ENCODE data around the gene PRKCH. TPM values are rescaled to one million over a fixed set of nuclear protein-coding genes. Genes with fewer than 3 reads are reported as not detected.

The PRKCH gene
- total RNA-seq, 1 experiment from 2014 or later = 5.2 TPM

DNA sequence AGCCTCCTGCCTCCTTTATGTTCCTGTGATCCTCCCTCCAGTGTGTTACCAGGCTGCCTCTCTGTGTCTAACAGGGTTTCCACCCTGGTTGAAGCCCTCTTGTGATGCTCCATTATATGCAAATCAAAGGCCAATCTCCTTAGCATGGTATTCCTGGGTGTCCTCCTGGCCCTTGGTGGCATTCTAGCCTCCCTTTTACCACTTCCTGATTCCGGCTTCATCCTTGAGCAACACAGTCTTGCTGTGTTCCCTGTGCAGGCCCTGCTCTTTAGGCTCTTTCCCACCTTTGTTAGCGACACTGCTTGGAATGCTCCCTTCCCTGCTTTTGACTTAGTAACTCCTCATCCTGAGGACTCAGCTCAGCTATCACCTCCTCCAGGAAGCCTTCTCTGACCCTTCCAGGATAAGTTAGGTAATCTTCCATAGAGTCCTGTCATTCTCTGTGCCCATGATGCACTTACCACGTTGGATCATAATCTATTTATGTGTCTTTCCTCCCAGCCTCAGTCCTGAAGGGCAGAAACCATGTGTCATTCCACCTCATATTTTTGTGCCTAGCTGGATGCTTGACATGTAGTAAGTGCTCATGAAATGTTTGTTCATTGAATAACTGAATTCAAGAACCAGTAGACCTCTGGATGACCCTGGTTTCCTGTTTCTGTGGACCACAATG, 37.3 kb downstream of the PRKCH start:
- no peak overlapping the region for H4K8ac ChIP-seq (replicated peaks; ENCODE audit: insufficient read length, low read depth, low read length)
- H4K5ac ChIP-seq (ENCODE audit: insufficient read length, low read depth, low read length) = no peak overlapping the region
- no peak overlapping the region for H2AFZ ChIP-seq (ENCODE audit: low read length)
- H3K79me2 ChIP-seq (ENCODE audit: insufficient read depth, low read length) = no peaks in the 10 kb centered on the region
- H3K27ac Mint-ChIP-seq = no peak overlapping the region
- no peak overlapping the region for H2BK20ac ChIP-seq (ENCODE audit: low read depth, low read length, poor library complexity, severe bottlenecking)
- H3K56ac ChIP-seq (ENCODE audit: insufficient read length, low read depth, low read length) = no peak overlapping the region
- no CpG with 5 or more reads among the region's 3 CpGs for WGBS (ENCODE audit: extremely low coverage, insufficient read length, low lambda C conversion rate)
- TF ChIP-seq CTCF (conservative IDR thresholded peaks at IDR 0.05) = no peak
- no peak overlapping the region for H2BK12ac ChIP-seq (ENCODE audit: insufficient read length, low read depth, low read length)
- H3K9ac ChIP-seq (ENCODE audit: extremely low read depth, insufficient read length, low read length) = no peak overlapping the region
- H3K4me1 Mint-ChIP-seq = peaks cover 10 to 11% of the 10 kb centered on the region in 2 experiments
- no peak overlapping the region for H4K91ac ChIP-seq (ENCODE audit: insufficient read length, low read depth, low read length)
- no peak overlapping the region for H2BK15ac ChIP-seq (ENCODE audit: low read depth, low read length)
- H3K23me2 ChIP-seq (ENCODE audit: insufficient read length, low read depth, low read length, poor library complexity, severe bottlenecking) = no peaks in the 10 kb centered on the region
- H2BK120ac ChIP-seq (ENCODE audit: low read depth, low read length, poor library complexity, severe bottlenecking) = no peak overlapping the region
- H3K9me3 Mint-ChIP-seq = no peaks in the 10 kb centered on the region
- H3K27me3 Mint-ChIP-seq (ENCODE audit: low read depth) = no peaks in the 10 kb centered on the region
- no peak overlapping the region for H3K14ac ChIP-seq (ENCODE audit: insufficient read depth, low read length)
- no peak overlapping the region for H2AK5ac ChIP-seq (ENCODE audit: insufficient read length, low read length)
- no peaks in the 10 kb centered on the region for H3K36me3 Mint-ChIP-seq (ENCODE audit: insufficient read depth in 1 of 3, low read depth in 3 of 3)
- no peaks in the 10 kb centered on the region for H4K20me1 ChIP-seq (ENCODE audit: control insufficient read depth, insufficient read depth, insufficient read length)
- H3K4me3 Mint-ChIP-seq = no peak overlapping the region
- H3K9me3 ChIP-seq (ENCODE audit: control insufficient read depth, low read depth, low read length) = no peaks in the 10 kb centered on the region
- no peak overlapping the region for H3K27ac ChIP-seq (ENCODE audit: insufficient read length, low read depth, low read length)
- no peak overlapping the region for H3K4ac ChIP-seq (ENCODE audit: low read depth, low read length)
- H3K23ac ChIP-seq (ENCODE audit: insufficient read length, low read depth, low read length) = no peak overlapping the region
- no peak for DNase-seq
- no peaks in the 10 kb centered on the region for H3K27me3 ChIP-seq (ENCODE audit: insufficient read depth, low read length)
- H3K18ac ChIP-seq (ENCODE audit: insufficient read length, low read depth, low read length) = no peak overlapping the region
- H3K4me1 ChIP-seq (ENCODE audit: insufficient read depth, low read length) = peaks cover 8% of the 10 kb centered on the region
- H3T11ph ChIP-seq (ENCODE audit: low read length) = no peak overlapping the region
- H3K4me2 ChIP-seq (ENCODE audit: insufficient read depth, insufficient read length, low read length) = no peak overlapping the region
- no peaks in the 10 kb centered on the region for H3K79me1 ChIP-seq (ENCODE audit: insufficient read depth, low read depth, low read length, poor library complexity, severe bottlenecking)
- no peak overlapping the region for H2BK5ac ChIP-seq (ENCODE audit: insufficient read length, low read length)
